HepG2 (cell line): ENCODE results near the gene GGT7. TPM values are rescaled to one million over a fixed set of nuclear protein-coding genes. Genes with fewer than 3 reads are reported as not detected.

Experiments
- ETV6 ChIP-seq: sonication (generic); formaldehyde crosslinking; conservative IDR thresholded peaks from 2 replicates; pipeline ENCODE4 v1.4.0; 2020; ENCODE audit warnings: missing genetic modification reagents
- GABPB1 ChIP-seq: IDR thresholded peaks from 2 replicates; pipeline ENCODE4 v1.6.1; 2016; ENCODE audit warnings: mild to moderate bottlenecking, missing genetic modification reagents, moderate library complexity, missing compliant biosample characterization
- MXD1 ChIP-seq: sonication (generic); formaldehyde crosslinking; IDR thresholded peaks from 2 replicates; pipeline ENCODE4 v1.4.0; 2020; ENCODE audit warnings: mild to moderate bottlenecking, missing genetic modification reagents
- NFIB ChIP-seq: sonication (generic); formaldehyde crosslinking; IDR thresholded peaks from 2 replicates; pipeline ENCODE4 v1.9.0; 2021; ENCODE audit warnings: missing genetic modification reagents, mild to moderate bottlenecking, borderline replicate concordance
- POGK ChIP-seq: sonication (generic); formaldehyde crosslinking; conservative IDR thresholded peaks from 2 replicates; pipeline ENCODE4 v1.8.0; 2022; ENCODE audit warnings: mild to moderate bottlenecking, moderate library complexity, missing genetic modification reagents
- SOX6 ChIP-seq, 2 experiments: fragments of 450-650 bp in 1 of 2; sonication (generic) in 1 of 2; formaldehyde crosslinking in 1 of 2; IDR thresholded peaks; 2 replicates each; pipeline versions ENCODE4 v1.4.0 to v1.6.1; 2017 to 2020; ENCODE audit warnings: antibody characterized with exemption in 1 of 2, mild to moderate bottlenecking in 1 of 2, missing genetic modification reagents in 1 of 2
- TAF1 ChIP-seq: sonication (generic); formaldehyde crosslinking; IDR thresholded peaks from 2 replicates; pipeline ENCODE4 v1.4.0; 2020; ENCODE audit warnings: missing genetic modification reagents
- ZBTB26 ChIP-seq: IDR thresholded peaks from 2 replicates; pipeline ENCODE4 v1.6.1; 2016; ENCODE audit warnings: missing compliant biosample characterization, missing genetic modification reagents, borderline replicate concordance
- ZBTB7B ChIP-seq: sonication (generic); formaldehyde crosslinking; IDR thresholded peaks from 2 replicates; pipeline ENCODE4 v1.4.0; 2020; ENCODE audit warnings: missing genetic modification reagents
- ZBTB8A ChIP-seq: sonication (generic); formaldehyde crosslinking; IDR thresholded peaks from 2 replicates; pipeline ENCODE4 v1.4.0; 2020; ENCODE audit warnings: mild to moderate bottlenecking, low read depth, missing genetic modification reagents, borderline replicate concordance
- ZFY ChIP-seq: sonication (generic); formaldehyde crosslinking; IDR thresholded peaks from 2 replicates; pipeline ENCODE4 v1.4.0; 2020; ENCODE audit warnings: missing genetic modification reagents
- ZNF225 ChIP-seq: sonication (generic); formaldehyde crosslinking; IDR thresholded peaks from 2 replicates; pipeline ENCODE4 v1.4.0; 2020; ENCODE audit warnings: mild to moderate bottlenecking, missing genetic modification reagents
- ZNF280B ChIP-seq: sonication (generic); formaldehyde crosslinking; IDR thresholded peaks from 2 replicates; pipeline ENCODE4 v1.5.0; 2020; ENCODE audit warnings: missing genetic modification reagents, mild to moderate bottlenecking, borderline replicate concordance
- ZNF33B ChIP-seq: sonication (generic); formaldehyde crosslinking; IDR thresholded peaks from 2 replicates; pipeline ENCODE4 v1.5.1; 2020; ENCODE audit warnings: mild to moderate bottlenecking, missing genetic modification reagents
- ZNF543 ChIP-seq: sonication (generic); formaldehyde crosslinking; IDR thresholded peaks from 2 replicates; pipeline ENCODE4 v1.4.0; 2020; ENCODE audit warnings: mild to moderate bottlenecking, missing genetic modification reagents
- ZNF556 ChIP-seq: sonication (generic); formaldehyde crosslinking; IDR thresholded peaks from 2 replicates; pipeline ENCODE4 v1.4.0; 2020; ENCODE audit warnings: mild to moderate bottlenecking, missing genetic modification reagents, borderline replicate concordance
- ZNF816 ChIP-seq: sonication (generic); formaldehyde crosslinking; IDR thresholded peaks from 2 replicates; pipeline ENCODE4 v1.8.0; 2022; ENCODE audit warnings: missing genetic modification reagents, mild to moderate bottlenecking, borderline replicate concordance
- polyA plus RNA-seq, 8 experiments: library from polyadenylated mRNA; depleted of rRNA in 3 of 8; stranded (reverse) in 7 of 8; unstranded in 1 of 8; fragments of >200 nt; fragmentation: Illumina TruSeq in 4 of 8; extraction: Trizol in 4 of 8; gene quantifications; 2 replicates each; pipeline versions ENCODE4 v1.2.1 to v1.2.3, GENCODE V29; 2011 to 2016; ENCODE audit warnings: low read depth in 4 of 8, missing spikeins in 1 of 8, mixed read lengths in 1 of 8; ENCODE audit not compliant: insufficient read depth in 1 of 8
- total RNA-seq, 5 experiments: library from RNA; depleted of rRNA; stranded (reverse); fragments of >200 nt; fragmentation: Illumina TruSeq; extraction: Trizol; gene quantifications; 2 replicates each; pipeline ENCODE4 v1.2.3, GENCODE V29; 2016; ENCODE audit warnings: low read depth in 1 of 5
- TF ChIP-seq, protein P1 (sequence below): sonication (generic); formaldehyde crosslinking; IDR thresholded peaks from 2 replicates; pipeline ENCODE4 v1.4.0; 2020; ENCODE audit warnings: mild to moderate bottlenecking, low read depth, missing genetic modification reagents
- TF ChIP-seq, protein P2 (sequence below): sonication (generic); formaldehyde crosslinking; IDR thresholded peaks from 2 replicates; pipeline ENCODE4 v1.5.1; 2020; ENCODE audit warnings: missing genetic modification reagents, mild to moderate bottlenecking, borderline replicate concordance

Gene GGT7
- total and polyA plus RNA-seq, 2 of the 13 experiments (the other 11 are each of a cell fraction or from before 2014, with no cell fraction given) = 6.6 to 23.0 TPM

DNA sequence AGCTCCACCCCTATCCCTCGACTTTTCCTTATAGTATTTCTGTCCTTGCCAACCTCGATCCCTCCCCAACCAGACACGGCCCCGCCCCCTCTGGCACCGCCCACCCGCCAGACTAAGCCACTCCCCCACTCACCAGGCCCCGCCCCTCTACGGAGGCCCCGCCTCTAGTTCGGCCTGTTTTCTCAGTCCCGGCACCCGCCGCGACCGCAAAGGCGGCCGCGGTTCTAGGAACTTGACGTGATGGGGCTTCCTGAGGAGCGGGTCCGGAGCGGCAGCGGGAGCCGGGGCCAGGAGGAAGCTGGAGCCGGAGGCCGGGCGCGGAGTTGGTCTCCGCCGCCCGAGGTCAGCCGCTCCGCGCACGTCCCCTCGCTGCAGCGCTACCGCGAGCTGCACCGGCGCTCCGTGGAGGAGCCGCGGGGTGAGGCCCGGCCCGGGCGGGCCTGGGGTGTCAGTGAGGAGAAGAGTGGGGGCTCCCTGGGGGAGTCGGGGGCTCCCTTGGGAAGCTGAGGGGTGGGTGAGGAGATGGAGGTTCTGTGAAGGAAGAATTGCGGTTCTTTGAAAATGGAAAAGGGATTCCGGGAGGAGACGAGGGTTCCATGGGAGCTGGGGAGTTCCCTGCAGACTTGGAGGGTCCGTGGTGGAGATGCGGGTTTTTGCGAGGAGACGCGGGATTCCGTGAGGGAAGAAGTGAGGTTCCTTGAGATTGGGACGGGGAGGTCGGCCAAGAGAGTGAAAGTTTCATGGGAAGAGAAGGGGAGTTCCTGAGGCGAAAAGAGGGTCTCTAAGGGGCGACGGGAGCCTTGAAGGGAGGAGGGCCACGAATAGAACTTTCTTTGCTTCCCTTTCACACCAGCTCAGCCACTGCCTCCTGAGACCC, 4.0 kb upstream of the GGT7 start, which contains the start of gene ACSS2 (continued):
- TF ChIP-seq ZNF543 (CRISPR knock-in tag) (peak; percentile 80), ZNF225 (CRISPR knock-in tag) (0 out of 2 replicates have a peak, but pooled peaks have one; percentile 56), ZNF816 (CRISPR knock-in tag) (peak; percentile 67), ZBTB7B (CRISPR knock-in tag) (no peak), MXD1 (CRISPR knock-in tag) (peak; percentile 56; the same call in 1 of the 2 replicates), ETV6 (no peak; the same call in 1 of the 2 replicates), ZFY (CRISPR knock-in tag) (peak; percentile 94), ZBTB26 (no peak), ZNF280B (CRISPR knock-in tag) (peak; percentile 37; the same call in 1 of the 2 replicates), ZBTB8A (CRISPR knock-in tag) (peak; percentile 71; the same call in 1 of the 2 replicates), TAF1 (CRISPR knock-in tag) (peak; percentile 85), POGK (CRISPR knock-in tag) (peak; percentile 87), SOX6 (IDR thresholded peaks at IDR 0.05) (no peak), SOX6 (CRISPR knock-in tag; IDR thresholded peaks at IDR 0.05) (0 out of 2 replicates have a peak, but pooled peaks have one; percentile 1), NFIB (no peak), GABPB1 (CRISPR knock-in tag) (peak; percentile 1; the same call in 1 of the 2 replicates), ZNF33B (CRISPR knock-in tag) (peak; percentile 79; the same call in 1 of the 2 replicates), ZNF556 (CRISPR knock-in tag) (0 out of 2 replicates have a peak, but pooled peaks have one; percentile 12)
- TF ChIP-seq, protein P1, sequence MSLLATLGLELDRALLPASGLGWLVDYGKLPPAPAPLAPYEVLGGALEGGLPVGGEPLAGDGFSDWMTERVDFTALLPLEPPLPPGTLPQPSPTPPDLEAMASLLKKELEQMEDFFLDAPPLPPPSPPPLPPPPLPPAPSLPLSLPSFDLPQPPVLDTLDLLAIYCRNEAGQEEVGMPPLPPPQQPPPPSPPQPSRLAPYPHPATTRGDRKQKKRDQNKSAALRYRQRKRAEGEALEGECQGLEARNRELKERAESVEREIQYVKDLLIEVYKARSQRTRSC (CRISPR knock-in tag) = no peak
- TF ChIP-seq, protein P2, sequence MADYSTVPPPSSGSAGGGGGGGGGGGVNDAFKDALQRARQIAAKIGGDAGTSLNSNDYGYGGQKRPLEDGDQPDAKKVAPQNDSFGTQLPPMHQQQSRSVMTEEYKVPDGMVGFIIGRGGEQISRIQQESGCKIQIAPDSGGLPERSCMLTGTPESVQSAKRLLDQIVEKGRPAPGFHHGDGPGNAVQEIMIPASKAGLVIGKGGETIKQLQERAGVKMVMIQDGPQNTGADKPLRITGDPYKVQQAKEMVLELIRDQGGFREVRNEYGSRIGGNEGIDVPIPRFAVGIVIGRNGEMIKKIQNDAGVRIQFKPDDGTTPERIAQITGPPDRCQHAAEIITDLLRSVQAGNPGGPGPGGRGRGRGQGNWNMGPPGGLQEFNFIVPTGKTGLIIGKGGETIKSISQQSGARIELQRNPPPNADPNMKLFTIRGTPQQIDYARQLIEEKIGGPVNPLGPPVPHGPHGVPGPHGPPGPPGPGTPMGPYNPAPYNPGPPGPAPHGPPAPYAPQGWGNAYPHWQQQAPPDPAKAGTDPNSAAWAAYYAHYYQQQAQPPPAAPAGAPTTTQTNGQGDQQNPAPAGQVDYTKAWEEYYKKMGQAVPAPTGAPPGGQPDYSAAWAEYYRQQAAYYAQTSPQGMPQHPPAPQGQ = no peak
